C4-2B (cell line): ENCODE results near the gene ZNF729.

ENCODE experiments used
- CTCF ChIP-seq: fragments of 450-650 bp; conservative IDR thresholded peaks from 2 replicates; pipeline ENCODE4 v1.5.1; 2017; ENCODE audit warnings: mild to moderate bottlenecking
- ZFX ChIP-seq: fragments of 450-650 bp; IDR thresholded peaks from 2 replicates; pipeline ENCODE4 v1.6.1; 2017

DNA sequence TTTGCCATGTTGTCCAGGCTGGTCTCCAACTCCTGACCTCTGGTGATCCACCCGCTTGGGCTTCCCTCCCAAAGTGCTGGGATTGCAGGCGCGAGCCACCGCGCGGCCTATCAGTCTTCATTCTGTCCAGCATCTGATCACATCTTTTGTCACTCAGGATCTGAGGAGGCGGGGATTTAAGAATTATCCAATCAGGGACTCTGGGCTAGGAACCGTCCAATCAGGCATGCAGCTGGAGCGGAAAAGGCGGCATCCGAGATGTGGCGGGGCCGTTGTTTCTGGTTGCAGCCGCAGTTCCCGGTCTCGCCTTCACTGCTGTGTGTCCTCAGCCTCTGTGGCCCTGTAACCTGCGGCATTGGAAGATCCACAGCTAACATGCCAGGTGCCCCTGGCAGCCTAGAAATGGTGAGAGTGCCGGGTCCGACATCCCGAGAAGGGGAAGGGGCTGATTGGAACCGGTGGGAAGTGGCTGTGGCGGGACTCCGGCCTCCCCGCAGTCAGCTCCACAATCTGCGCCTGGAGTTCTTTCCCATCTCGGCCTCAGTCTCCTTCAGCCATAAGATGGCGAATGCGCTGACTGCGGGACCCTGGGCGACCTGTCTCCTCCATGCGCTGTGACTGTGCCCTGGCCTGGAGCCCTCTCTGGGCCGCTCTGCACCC is at the start of gene ZNF729:
- TF ChIP-seq CTCF (no peak), ZFX (no peak)
